ENCODE results near the gene THNSL1. TPM values are rescaled to one million over a fixed set of nuclear protein-coding genes. Genes with fewer than 3 reads are reported as not detected.

The THNSL1 gene
- total and polyA plus RNA-seq, 5 donors from 2014 or later: 0.94 to 6.3 (median 3.1) TPM

DNA sequence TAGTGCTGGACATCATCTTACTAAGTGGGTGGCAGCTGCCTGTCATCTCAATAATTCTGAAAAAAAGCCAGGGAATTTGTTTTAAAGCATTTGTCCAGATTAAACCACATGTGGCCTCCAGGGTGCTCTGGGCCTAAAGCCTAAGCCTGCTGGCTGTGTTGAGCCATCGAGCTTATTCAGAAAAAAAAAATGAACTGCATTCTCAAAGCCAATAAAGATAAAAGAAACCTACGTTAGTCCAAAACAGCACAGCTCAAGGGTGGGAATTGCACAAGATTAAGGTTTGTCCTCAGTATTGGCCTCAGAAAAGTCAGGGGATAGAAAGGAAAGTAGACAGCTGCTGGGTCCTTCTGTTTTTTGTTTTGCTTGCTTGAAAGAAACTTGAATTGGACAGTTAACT, 41.4 kb upstream of the THNSL1 start:
- Histone ChIP-seq H3K4me1 (ENCODE audit: control insufficient read depth, insufficient read depth, low read length, poor library complexity, severe bottlenecking) (peaks cover 2% of the 10 kb centered on the region), H3K27me3 (ENCODE audit: control insufficient read depth, insufficient read depth, low read length) (no peaks in the 10 kb centered on the region), H3K36me3 (ENCODE audit: control insufficient read depth, insufficient read depth, low read length) (no peaks in the 10 kb centered on the region), H3K27ac (ENCODE audit: insufficient read depth, low read length, poor library complexity, severe bottlenecking) (no peak overlapping the region), H3K9me3 (ENCODE audit: control insufficient read depth in 2 of 2, low read length in 2 of 2) (no peaks in the 10 kb centered on the region), H3K4me3 (ENCODE audit: low read depth, low read length) (no peak overlapping the region)
- Mint-ChIP-seq H3K4me3 (no peak overlapping the region), H3K27me3 (no peaks in the 10 kb centered on the region), H3K36me3 (no peaks in the 10 kb centered on the region), H3K4me1 (peaks cover 0 to 7% (median under 1%) of the 10 kb centered on the region in 4 donors), H3K9me3 (peaks cover 0 to 2% (median 0%) of the 10 kb centered on the region in 7 donors), H3K27ac (no peak overlapping the region)
- no peak for DNase-seq
- no peak for ATAC-seq (ENCODE audit: low read depth in 2 of 2)

DNA sequence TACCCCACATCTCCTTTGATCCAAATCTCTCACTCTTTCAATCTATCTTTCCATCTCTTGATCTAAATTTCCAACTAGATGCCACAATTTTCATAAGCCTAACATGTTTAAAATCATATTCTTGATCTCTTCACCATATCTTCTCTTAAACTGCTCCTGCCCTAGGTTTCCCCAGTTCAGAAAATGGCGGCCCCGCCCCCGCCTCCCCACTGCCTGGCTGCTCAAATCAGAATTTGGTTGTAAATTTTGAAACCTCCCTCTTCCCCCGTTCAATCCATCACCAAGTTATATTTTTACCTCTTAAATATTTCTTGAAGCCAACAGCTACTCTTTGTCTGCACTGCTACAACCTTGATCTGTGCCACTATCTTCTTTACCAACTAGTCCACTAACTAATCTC, 36.7 kb upstream of the THNSL1 start:
- no peaks in the 10 kb centered on the region for H3K27me3 Mint-ChIP-seq
- no peaks in the 10 kb centered on the region for H3K4me1 ChIP-seq (ENCODE audit: control insufficient read depth, insufficient read depth, low read length, poor library complexity, severe bottlenecking)

DNA sequence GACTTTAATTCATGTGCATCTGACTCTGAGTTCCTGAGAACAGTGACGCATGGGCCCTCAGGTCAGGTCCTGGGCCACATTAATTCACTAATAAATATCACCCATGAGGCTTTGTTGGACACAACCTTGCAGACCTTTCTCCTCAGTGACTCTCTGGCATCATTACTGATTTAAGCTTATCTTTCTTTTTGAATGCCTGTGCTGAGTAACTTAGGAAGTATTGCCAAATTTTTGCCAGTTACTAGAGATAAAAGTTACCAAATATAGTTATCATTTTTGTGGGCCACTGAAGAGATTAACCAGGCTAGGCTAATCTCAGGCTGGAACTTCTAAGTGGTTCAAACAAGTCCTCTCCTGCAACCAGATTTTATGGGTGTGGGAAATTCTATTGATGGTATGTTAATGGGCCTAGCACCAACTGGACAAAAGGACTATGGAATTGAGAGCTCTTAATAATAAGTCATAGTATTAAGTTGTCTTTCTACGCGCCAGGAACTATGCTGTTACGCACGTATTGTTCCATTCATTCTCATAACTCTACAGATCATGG, 35.2 kb upstream of the THNSL1 start:
- Mint-ChIP-seq H3K4me1 (peaks cover 4 to 11% (median 6%) of the 10 kb centered on the region in 4 donors), H3K9me3 (peaks cover 0 to 6% (median 0%) of the 10 kb centered on the region in 7 donors), H3K27me3 (no peaks in the 10 kb centered on the region), H3K4me3 (no peak overlapping the region), H3K36me3 (no peaks in the 10 kb centered on the region), H3K27ac (no peak overlapping the region)
- no peaks in the 10 kb centered on the region for H3K36me3 ChIP-seq (ENCODE audit: control insufficient read depth, insufficient read depth, low read length)
- DNase-seq (no peak), ATAC-seq (ENCODE audit: low read depth in 2 of 2) (no peak)
- no peak overlapping the region for H3K4me3 ChIP-seq (ENCODE audit: low read depth, low read length)
- H3K9me3 ChIP-seq (ENCODE audit: control insufficient read depth in 2 of 2, low read length in 2 of 2): no peaks in the 10 kb centered on the region
- H3K27ac ChIP-seq (ENCODE audit: insufficient read depth, low read length, poor library complexity, severe bottlenecking): no peak overlapping the region
- H3K27me3 ChIP-seq (ENCODE audit: control insufficient read depth, insufficient read depth, low read length): no peaks in the 10 kb centered on the region
- H3K4me1 ChIP-seq (ENCODE audit: control insufficient read depth, insufficient read depth, low read length, poor library complexity, severe bottlenecking): no peaks in the 10 kb centered on the region

More for the DNA sequence above, 36.7 kb upstream of the THNSL1 start:
- H3K4me1 Mint-ChIP-seq: peaks cover 4 to 11% (median 6%) of the 10 kb centered on the region in 4 donors
- H3K4me3 Mint-ChIP-seq: no peak overlapping the region
- no peak for ATAC-seq (ENCODE audit: low read depth in 2 of 2)
- DNase-seq: no peak
- no peak overlapping the region for H3K27ac Mint-ChIP-seq
- Histone ChIP-seq H3K9me3 (ENCODE audit: control insufficient read depth in 2 of 2, low read length in 2 of 2) (no peaks in the 10 kb centered on the region), H3K4me3 (ENCODE audit: low read depth, low read length) (no peak overlapping the region), H3K27me3 (ENCODE audit: control insufficient read depth, insufficient read depth, low read length) (no peaks in the 10 kb centered on the region), H3K27ac (ENCODE audit: insufficient read depth, low read length, poor library complexity, severe bottlenecking) (no peak overlapping the region), H3K36me3 (ENCODE audit: control insufficient read depth, insufficient read depth, low read length) (no peaks in the 10 kb centered on the region)
- no peaks in the 10 kb centered on the region for H3K36me3 Mint-ChIP-seq
- peaks cover 0 to 6% (median 0%) of the 10 kb centered on the region in 7 donors for H3K9me3 Mint-ChIP-seq

DNA sequence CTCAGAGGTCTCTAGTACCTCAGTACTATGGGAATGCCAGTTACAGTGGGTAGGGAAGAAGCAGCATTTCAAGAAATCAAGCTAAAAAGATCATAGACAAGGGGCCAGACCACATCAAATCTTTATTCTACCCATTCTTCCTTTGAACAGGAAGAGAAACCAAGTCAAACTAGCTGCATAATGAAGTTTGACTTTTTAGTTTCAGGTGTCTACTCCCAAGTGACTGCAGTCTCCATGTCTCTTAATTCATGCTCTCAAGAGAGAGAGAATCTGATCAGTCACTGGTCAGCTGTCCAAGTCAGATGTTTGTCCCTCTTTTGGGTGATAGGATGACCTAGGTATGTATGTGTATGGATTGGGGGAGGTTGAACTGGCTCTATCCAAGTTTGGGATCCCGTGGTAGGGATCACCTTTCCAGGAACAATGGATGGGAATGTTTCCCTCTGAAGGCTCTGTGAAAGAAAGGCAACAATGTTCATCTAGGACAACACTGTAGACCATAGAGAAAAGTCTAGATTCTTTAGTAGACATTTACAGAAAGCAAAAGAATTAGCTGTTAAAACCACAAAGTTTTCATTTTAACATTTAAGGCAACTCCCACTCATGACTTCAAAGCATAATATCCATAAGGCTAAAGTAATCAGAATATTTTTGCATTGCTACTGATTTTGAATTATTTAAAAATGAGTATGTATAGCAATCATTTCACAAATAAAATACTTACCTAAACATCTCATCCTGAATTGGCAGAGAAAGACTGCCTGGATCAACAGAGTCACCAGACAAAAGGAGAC, 33.9 kb upstream of the THNSL1 start:
- DNase-seq: no peak
- peaks cover 4 to 11% (median 6%) of the 10 kb centered on the region in 4 donors for H3K4me1 Mint-ChIP-seq
- no peaks in the 10 kb centered on the region for H3K36me3 ChIP-seq (ENCODE audit: control insufficient read depth, insufficient read depth, low read length)
- no peak overlapping the region for H3K4me3 Mint-ChIP-seq
- no peaks in the 10 kb centered on the region for H3K9me3 ChIP-seq (ENCODE audit: control insufficient read depth in 2 of 2, low read length in 2 of 2)
- H3K4me1 ChIP-seq (ENCODE audit: control insufficient read depth, insufficient read depth, low read length, poor library complexity, severe bottlenecking): no peaks in the 10 kb centered on the region
- no peaks in the 10 kb centered on the region for H3K36me3 Mint-ChIP-seq
- peaks cover 0 to 6% (median 0%) of the 10 kb centered on the region in 7 donors for H3K9me3 Mint-ChIP-seq
- ATAC-seq (ENCODE audit: low read depth in 2 of 2): no peak
- no peak overlapping the region for H3K27ac ChIP-seq (ENCODE audit: insufficient read depth, low read length, poor library complexity, severe bottlenecking)
- no peaks in the 10 kb centered on the region for H3K27me3 ChIP-seq (ENCODE audit: control insufficient read depth, insufficient read depth, low read length)
- H3K4me3 ChIP-seq (ENCODE audit: low read depth, low read length): no peak overlapping the region
- H3K27ac Mint-ChIP-seq: no peak overlapping the region
- peaks cover 6% of the 10 kb centered on the region for H3K27me3 Mint-ChIP-seq

DNA sequence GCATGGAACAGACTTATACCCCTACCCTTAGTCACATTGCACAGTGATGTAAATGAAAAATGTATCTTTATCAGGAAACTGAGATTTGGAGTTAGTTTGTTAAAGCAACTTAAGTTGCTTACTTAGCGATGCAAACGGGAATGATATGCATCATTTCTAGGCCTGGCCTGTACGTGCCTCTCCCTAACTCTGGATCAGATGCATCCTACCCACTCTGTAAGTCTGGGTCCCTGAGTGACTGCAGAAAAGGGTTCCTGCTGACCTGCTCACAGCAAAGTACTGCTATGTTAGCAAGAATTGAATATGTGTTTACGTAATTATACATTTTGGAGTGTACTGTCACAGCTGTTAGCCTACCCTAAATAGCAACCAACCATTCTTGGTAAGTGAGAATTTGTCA, 33.3 kb upstream of the THNSL1 start:
- no peak overlapping the region for H3K27ac ChIP-seq (ENCODE audit: insufficient read depth, low read length, poor library complexity, severe bottlenecking)

DNA sequence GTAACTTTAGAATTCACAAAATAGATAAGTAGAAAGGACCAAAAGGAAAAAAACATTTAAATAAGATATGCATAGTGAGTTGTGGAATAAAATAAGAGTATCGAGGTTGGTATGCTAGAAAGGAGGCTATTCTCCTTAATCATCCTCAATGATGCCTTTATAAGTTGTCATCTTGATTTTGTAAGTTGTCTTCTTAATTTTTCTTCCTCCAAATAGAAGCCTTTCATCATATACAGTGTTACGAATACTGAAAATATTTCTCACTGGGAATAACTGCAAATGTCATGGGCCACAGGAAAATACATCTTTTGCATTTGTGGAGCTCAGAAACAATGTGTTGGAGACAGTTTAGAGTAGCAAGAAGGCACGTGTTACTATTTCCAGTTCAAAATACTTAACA, 32.5 kb upstream of the THNSL1 start:
- Mint-ChIP-seq H3K4me3 (no peak overlapping the region), H3K9me3 (peaks cover 0 to 6% (median 0%) of the 10 kb centered on the region in 7 donors), H3K27ac (no peak overlapping the region), H3K27me3 (peaks cover 6% of the 10 kb centered on the region), H3K4me1 (peaks cover 4 to 11% (median 6%) of the 10 kb centered on the region in 4 donors), H3K36me3 (no peaks in the 10 kb centered on the region)
- no peaks in the 10 kb centered on the region for H3K4me1 ChIP-seq (ENCODE audit: control insufficient read depth, insufficient read depth, low read length, poor library complexity, severe bottlenecking)
- H3K27ac ChIP-seq (ENCODE audit: insufficient read depth, low read length, poor library complexity, severe bottlenecking): no peak overlapping the region
- no peak overlapping the region for H3K4me3 ChIP-seq (ENCODE audit: low read depth, low read length)
- no peaks in the 10 kb centered on the region for H3K9me3 ChIP-seq (ENCODE audit: control insufficient read depth in 2 of 2, low read length in 2 of 2)
- ATAC-seq (ENCODE audit: low read depth in 2 of 2) (no peak), DNase-seq (no peak)
- H3K36me3 ChIP-seq (ENCODE audit: control insufficient read depth, insufficient read depth, low read length): no peaks in the 10 kb centered on the region
- H3K27me3 ChIP-seq (ENCODE audit: control insufficient read depth, insufficient read depth, low read length): no peaks in the 10 kb centered on the region

More for the DNA sequence above, 33.3 kb upstream of the THNSL1 start:
- peaks cover 4 to 11% (median 6%) of the 10 kb centered on the region in 4 donors for H3K4me1 Mint-ChIP-seq
- no peak overlapping the region for H3K4me3 ChIP-seq (ENCODE audit: low read depth, low read length)
- H3K36me3 ChIP-seq (ENCODE audit: control insufficient read depth, insufficient read depth, low read length): no peaks in the 10 kb centered on the region
- no peak overlapping the region for H3K27ac Mint-ChIP-seq
- H3K36me3 Mint-ChIP-seq: no peaks in the 10 kb centered on the region
- H3K4me3 Mint-ChIP-seq: no peak overlapping the region
- H3K27me3 Mint-ChIP-seq: peaks cover 6% of the 10 kb centered on the region
- no peaks in the 10 kb centered on the region for H3K4me1 ChIP-seq (ENCODE audit: control insufficient read depth, insufficient read depth, low read length, poor library complexity, severe bottlenecking)
- no peaks in the 10 kb centered on the region for H3K27me3 ChIP-seq (ENCODE audit: control insufficient read depth, insufficient read depth, low read length)
- H3K9me3 Mint-ChIP-seq: peaks cover 0 to 6% (median 0%) of the 10 kb centered on the region in 7 donors
- ATAC-seq (ENCODE audit: low read depth in 2 of 2) (no peak), DNase-seq (no peak)
- H3K9me3 ChIP-seq (ENCODE audit: control insufficient read depth in 2 of 2, low read length in 2 of 2): no peaks in the 10 kb centered on the region

DNA sequence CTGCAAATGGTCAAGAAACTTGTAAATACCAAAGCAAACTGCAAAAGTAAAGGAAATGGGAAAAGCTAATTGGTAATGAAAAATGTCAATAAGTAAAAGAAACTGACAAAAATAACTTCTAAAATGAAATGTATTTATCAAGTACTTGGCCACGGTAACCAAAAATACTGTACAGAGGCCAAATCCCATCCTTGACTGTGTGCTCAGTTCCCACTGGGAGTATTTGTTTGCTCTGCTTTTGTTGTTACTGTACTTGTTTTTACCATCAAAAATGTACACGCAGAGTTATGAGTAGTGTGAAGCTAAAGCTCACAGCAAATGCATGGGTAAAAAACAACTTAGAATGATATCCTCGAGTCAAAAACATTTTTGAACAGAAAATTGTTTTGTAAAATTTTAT, 31.5 kb upstream of the THNSL1 start:
- no peaks in the 10 kb centered on the region for H3K9me3 ChIP-seq (ENCODE audit: control insufficient read depth in 2 of 2, low read length in 2 of 2)
- no peaks in the 10 kb centered on the region for H3K36me3 ChIP-seq (ENCODE audit: control insufficient read depth, insufficient read depth, low read length)
- Mint-ChIP-seq H3K4me1 (peaks cover 4 to 11% (median 6%) of the 10 kb centered on the region in 4 donors), H3K4me3 (no peak overlapping the region), H3K27me3 (peaks cover 6% of the 10 kb centered on the region), H3K36me3 (no peaks in the 10 kb centered on the region), H3K9me3 (peaks cover 0 to 5% (median 0%) of the 10 kb centered on the region in 7 donors), H3K27ac (no peak overlapping the region)
- no peaks in the 10 kb centered on the region for H3K4me1 ChIP-seq (ENCODE audit: control insufficient read depth, insufficient read depth, low read length, poor library complexity, severe bottlenecking)
- no peak overlapping the region for H3K27ac ChIP-seq (ENCODE audit: insufficient read depth, low read length, poor library complexity, severe bottlenecking)
- H3K27me3 ChIP-seq (ENCODE audit: control insufficient read depth, insufficient read depth, low read length): peaks cover 2% of the 10 kb centered on the region
- H3K4me3 ChIP-seq (ENCODE audit: low read depth, low read length): no peak overlapping the region
- no peak for ATAC-seq (ENCODE audit: low read depth in 2 of 2)
- no peak for DNase-seq
